Measurements from ENCODE around the gene GJC1.

The GJC1 gene

DNA sequence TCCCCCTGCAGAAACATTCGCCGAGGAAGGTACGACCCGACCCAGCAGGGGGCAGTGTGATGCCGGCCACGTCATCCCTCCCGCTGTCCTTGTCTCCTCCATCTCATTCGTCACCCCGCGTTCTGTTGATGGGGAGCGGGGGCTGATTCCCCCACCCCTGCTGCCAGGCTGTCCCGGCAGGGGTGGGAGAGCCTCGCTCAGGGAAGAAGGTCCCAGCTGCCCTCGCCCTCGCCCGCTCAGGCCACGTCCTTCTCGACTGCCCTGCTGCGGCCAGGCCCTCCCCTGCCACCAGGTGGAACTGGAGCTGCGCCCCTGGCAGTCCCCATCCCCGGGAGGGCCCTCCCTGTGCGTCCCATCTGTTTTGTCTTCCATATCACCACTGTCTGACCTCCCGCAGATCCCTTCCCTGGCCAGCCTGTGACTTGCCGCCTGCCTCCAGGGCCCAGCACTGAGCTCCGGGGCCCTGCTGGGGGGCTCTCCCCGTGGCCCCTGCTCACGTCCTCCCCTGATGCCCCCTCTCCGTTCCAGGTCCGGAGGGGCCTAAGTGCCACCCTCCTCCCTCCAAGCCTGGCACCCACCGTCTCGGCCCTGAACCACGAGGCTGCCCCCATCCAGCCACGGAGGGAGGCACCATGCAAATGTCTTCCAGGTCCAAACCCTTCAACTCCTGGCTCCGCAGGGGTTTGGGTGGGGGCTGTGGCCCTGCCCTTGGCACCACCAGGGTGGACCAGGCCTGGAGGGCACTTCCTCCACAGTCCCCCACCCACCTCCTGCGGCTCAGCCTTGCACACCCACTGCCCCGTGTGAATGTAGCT lies 50.7 kb downstream of the GJC1 start:
- Histone ChIP-seq H4K20me1 (ENCODE audit: insufficient read depth, low read length) (no peaks in the 10 kb centered on the region), H3K4me1 (ENCODE audit: low read length) (peaks cover 27% of the 10 kb centered on the region), H3K79me2 (ENCODE audit: low read length) (no peaks in the 10 kb centered on the region), H3K9ac (ENCODE audit: low read length) (peak overlapping the region; percentile 77), H3K4me2 (ENCODE audit: low read length) (peak overlapping the region; percentile 98), H3K27me3 (ENCODE audit: low read depth, low read length) (no peaks in the 10 kb centered on the region), H3K4me3 (ENCODE audit: low read length) (peak overlapping the region; percentile 83), H2AFZ (ENCODE audit: low read depth, low read length) (peak overlapping the region; percentile 68), H3K36me3 (replicated peaks; ENCODE audit: low read depth, low read length) (no peaks in the 10 kb centered on the region), H3K9me3 (ENCODE audit: insufficient read depth, low read length) (no peaks in the 10 kb centered on the region), H3K27ac (ENCODE audit: low read length) (peak overlapping the region; percentile 43)
- TF ChIP-seq, protein P1, sequence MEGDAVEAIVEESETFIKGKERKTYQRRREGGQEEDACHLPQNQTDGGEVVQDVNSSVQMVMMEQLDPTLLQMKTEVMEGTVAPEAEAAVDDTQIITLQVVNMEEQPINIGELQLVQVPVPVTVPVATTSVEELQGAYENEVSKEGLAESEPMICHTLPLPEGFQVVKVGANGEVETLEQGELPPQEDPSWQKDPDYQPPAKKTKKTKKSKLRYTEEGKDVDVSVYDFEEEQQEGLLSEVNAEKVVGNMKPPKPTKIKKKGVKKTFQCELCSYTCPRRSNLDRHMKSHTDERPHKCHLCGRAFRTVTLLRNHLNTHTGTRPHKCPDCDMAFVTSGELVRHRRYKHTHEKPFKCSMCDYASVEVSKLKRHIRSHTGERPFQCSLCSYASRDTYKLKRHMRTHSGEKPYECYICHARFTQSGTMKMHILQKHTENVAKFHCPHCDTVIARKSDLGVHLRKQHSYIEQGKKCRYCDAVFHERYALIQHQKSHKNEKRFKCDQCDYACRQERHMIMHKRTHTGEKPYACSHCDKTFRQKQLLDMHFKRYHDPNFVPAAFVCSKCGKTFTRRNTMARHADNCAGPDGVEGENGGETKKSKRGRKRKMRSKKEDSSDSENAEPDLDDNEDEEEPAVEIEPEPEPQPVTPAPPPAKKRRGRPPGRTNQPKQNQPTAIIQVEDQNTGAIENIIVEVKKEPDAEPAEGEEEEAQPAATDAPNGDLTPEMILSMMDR (IDR thresholded peaks at IDR 0.05; ENCODE audit: low read depth, low read length), result peak; percentile 96
- TF ChIP-seq EZH2phosphoT487 (IDR thresholded peaks at IDR 0.05; ENCODE audit: low read depth), result no peak

DNA sequence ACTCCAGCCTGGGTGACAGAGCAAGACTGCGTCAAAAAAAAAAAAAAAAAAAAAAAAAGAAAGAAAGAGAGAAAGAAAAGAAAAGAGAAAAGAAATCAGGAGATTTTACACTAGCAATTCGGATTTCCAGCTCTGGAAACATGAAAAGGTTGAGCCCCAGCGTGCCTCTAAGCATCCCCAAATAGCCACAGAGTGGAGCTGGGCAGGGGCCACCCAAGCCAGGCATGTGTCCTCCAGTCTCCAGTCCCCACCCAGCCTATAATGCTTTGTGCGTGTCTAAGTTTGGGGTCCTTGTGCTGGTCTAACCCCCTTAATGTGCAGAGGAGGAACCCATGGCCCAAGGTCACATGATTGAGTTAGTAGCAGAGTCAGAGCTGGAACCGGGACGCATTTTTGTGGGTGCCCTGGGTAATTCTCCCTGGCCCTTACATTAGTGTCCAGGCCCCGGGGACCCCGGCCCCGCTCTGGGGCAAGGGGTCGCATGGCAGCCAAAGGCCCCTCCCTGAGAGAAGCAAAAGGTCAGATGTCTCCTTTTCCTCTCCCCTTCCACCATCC lies 51.4 kb downstream of the GJC1 start:
- Histone ChIP-seq H3K36me3 (replicated peaks; ENCODE audit: low read depth, low read length) (no peaks in the 10 kb centered on the region), H3K9me3 (ENCODE audit: insufficient read depth, low read length) (no peaks in the 10 kb centered on the region), H3K27ac (ENCODE audit: low read length) (no peak overlapping the region), H3K4me3 (ENCODE audit: low read length) (peak overlapping the region; percentile 83), H3K4me2 (ENCODE audit: low read length) (peak overlapping the region; percentile 98), H3K4me1 (ENCODE audit: low read length) (peaks cover 31% of the 10 kb centered on the region), H3K27me3 (ENCODE audit: low read depth, low read length) (no peaks in the 10 kb centered on the region), H3K9ac (ENCODE audit: low read length) (peak overlapping the region; percentile 77), H3K79me2 (ENCODE audit: low read length) (no peaks in the 10 kb centered on the region), H2AFZ (ENCODE audit: low read depth, low read length) (peak overlapping the region; percentile 96), H4K20me1 (ENCODE audit: insufficient read depth, low read length) (no peaks in the 10 kb centered on the region)
- TF ChIP-seq, protein P1 (IDR thresholded peaks at IDR 0.05; ENCODE audit: low read depth, low read length), result no peak
- no peak for TF ChIP-seq EZH2phosphoT487 (IDR thresholded peaks at IDR 0.05; ENCODE audit: low read depth)

DNA sequence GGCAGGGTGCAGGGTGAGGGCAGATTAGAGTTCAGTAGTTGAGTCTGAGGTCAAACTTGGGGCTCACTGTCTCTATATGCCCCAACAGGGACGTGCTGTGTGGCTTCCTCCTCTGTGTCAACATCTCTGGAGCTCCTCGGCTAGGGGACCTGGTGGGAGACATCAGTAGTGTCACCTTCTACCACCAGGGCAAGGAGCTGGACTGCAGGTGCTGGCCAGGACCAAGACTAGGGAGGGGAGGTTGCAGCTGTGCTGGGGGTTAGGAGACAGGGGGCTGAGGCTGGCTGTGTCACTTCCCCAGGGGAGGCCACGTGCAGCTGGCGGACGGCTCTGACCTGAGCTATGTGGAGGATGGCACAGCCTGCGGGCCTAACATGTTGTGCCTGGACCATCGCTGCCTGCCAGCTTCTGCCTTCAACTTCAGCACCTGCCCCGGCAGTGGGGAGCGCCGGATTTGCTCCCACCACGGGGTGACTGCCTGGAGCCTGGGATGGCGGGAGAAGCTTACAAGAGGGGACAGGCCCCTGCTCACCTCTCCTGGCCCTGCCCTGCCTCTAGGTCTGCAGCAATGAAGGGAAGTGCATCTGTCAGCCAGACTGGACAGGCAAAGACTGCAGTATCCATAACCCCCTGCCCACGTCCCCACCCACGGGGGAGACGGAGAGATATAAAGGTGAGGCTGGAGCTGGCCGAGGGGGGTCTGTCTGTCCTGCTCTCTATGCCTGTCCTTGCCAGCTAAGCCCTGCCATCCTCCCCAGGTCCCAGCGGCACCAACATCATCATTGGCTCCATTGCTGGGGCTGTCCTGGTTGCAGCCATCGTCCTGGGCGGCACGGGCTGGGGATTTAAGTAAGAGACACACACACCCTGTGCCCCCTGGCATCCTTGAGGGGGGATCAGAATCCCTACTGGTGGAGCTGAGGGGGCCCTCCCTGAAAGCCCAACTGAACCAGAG lies 52.4 kb downstream of the GJC1 start:
- H3K9me3 ChIP-seq (ENCODE audit: insufficient read depth, low read length), result no peaks in the 10 kb centered on the region
- no peaks in the 10 kb centered on the region for H3K79me2 ChIP-seq (ENCODE audit: low read length)
- H3K36me3 ChIP-seq (replicated peaks; ENCODE audit: low read depth, low read length), result no peaks in the 10 kb centered on the region
- no peaks in the 10 kb centered on the region for H3K27me3 ChIP-seq (ENCODE audit: low read depth, low read length)
- peaks cover 31% of the 10 kb centered on the region for H3K4me1 ChIP-seq (ENCODE audit: low read length)
- no peaks in the 10 kb centered on the region for H4K20me1 ChIP-seq (ENCODE audit: insufficient read depth, low read length)
- H2AFZ ChIP-seq (ENCODE audit: low read depth, low read length), result no peak overlapping the region
- no peak overlapping the region for H3K4me3 ChIP-seq (ENCODE audit: low read length)
- no peak overlapping the region for H3K27ac ChIP-seq (ENCODE audit: low read length)
- TF ChIP-seq, protein P1 (IDR thresholded peaks at IDR 0.05; ENCODE audit: low read depth, low read length), result no peak
- TF ChIP-seq EZH2phosphoT487 (IDR thresholded peaks at IDR 0.05; ENCODE audit: low read depth), result no peak
- H3K9ac ChIP-seq (ENCODE audit: low read length), result no peak overlapping the region
- H3K4me2 ChIP-seq (ENCODE audit: low read length), result no peak overlapping the region

Measured in OCI-LY3 (cell line).